GM12878 (cell line): ENCODE results near the gene ZSCAN25. TPM values are rescaled to one million over a fixed set of nuclear protein-coding genes. Genes with fewer than 3 reads are reported as not detected.

Experiments
- ATAC-seq: fragments of 200-7000 bp; cut with Tn5 transposase; 3 replicates; pipeline ENCODE4 v1.9.1; 2020; ENCODE audit warnings: mild to moderate bottlenecking, moderate library complexity
- BruUV-seq: library from RNA; stranded (reverse); fragments of 400-500 nt; replicated peaks from 2 replicates; lab custom pipeline; 2021; lab: Mats Ljungman, UMichigan
- CTCF ChIA-PET: fragments of 300-600 bp; sonication (Branson Sonifier 250); formaldehyde crosslinking; extraction: SDS; loops from one replicate; lab custom pipeline; 2021; ENCODE audit warnings: inconsistent platforms; lab: Yijun Ruan, JAX
- POLR2A ChIA-PET: fragments of 350-600 bp; formaldehyde crosslinking; extraction: SDS; loops from one replicate; lab custom pipeline; 2021; ENCODE audit warnings: inconsistent platforms; lab: Charles Lee
- RAD21 ChIA-PET: fragments of 300-600 bp; sonication (Branson Sonifier 250); formaldehyde crosslinking; loops from one replicate; lab custom pipeline; 2023; ENCODE audit warnings: antibody characterized with exemption; ENCODE audit not compliant: unreplicated experiment; lab: Charles Lee
- SMC1A ChIA-PET: fragments of 300-600 bp; sonication (Branson Sonifier 250); formaldehyde crosslinking; loops from one replicate; lab custom pipeline; 2023; ENCODE audit not compliant: unreplicated experiment, uncharacterized antibody; lab: Charles Lee
- DNase-seq: peaks from one replicate; pipeline ENCODE4 v3.0.0-alpha.2; 2011; ENCODE audit warnings: low read depth, low spot score
- FAIRE-seq: peaks from 3 replicates; lab custom pipeline; 2011; peaks lifted over from hg19 to GRCh38; lab: Jason Lieb, UNC
- H2AFZ ChIP-seq: 2 replicates; pipeline ENCODE4 v1.6.0; 2011; ENCODE audit warnings: low read depth, low read length, control low read depth; ENCODE audit not compliant: control insufficient read depth
- H3K27ac ChIP-seq: 2 replicates; pipeline ENCODE4 v1.5.1; 2011; ENCODE audit warnings: control low read depth; ENCODE audit not compliant: control insufficient read depth, insufficient read depth
- H3K27me3 ChIP-seq, 2 experiments: replicated peaks in 1 of 2; 2 replicates each; pipeline versions ENCODE4 v1.6.0 to v1.6.1; 2011; ENCODE audit warnings: low read length in 1 of 2; ENCODE audit not compliant: control insufficient read depth in 2 of 2, insufficient read depth in 2 of 2
- H3K36me3 ChIP-seq, 2 experiments: 2 replicates each; pipeline ENCODE4 v1.5.1; 2011; ENCODE audit warnings: low read length in 1 of 2; ENCODE audit not compliant: control insufficient read depth in 2 of 2, insufficient read depth in 2 of 2
- H3K4me1 ChIP-seq: 2 replicates; pipeline ENCODE4 v1.6.1; 2011; ENCODE audit warnings: mild to moderate bottlenecking, low read length, moderate library complexity, mixed read lengths; ENCODE audit not compliant: control insufficient read depth, insufficient read depth
- H3K4me2 ChIP-seq: 2 replicates; pipeline ENCODE4 v1.6.0; 2011; ENCODE audit warnings: control low read depth; ENCODE audit not compliant: control insufficient read depth, insufficient read depth
- H3K4me3 ChIP-seq: fragments of 200-600 bp; sonication (generic); 2 replicates; pipeline ENCODE4 v1.5.1; 2016
- H3K79me2 ChIP-seq: 2 replicates; pipeline ENCODE4 v1.6.0; 2011; ENCODE audit warnings: low read length; ENCODE audit not compliant: control insufficient read depth, insufficient read depth
- H3K9ac ChIP-seq: 2 replicates; pipeline ENCODE4 v1.8.0; 2011; ENCODE audit warnings: low read length, control low read depth, mixed read lengths; ENCODE audit not compliant: control insufficient read depth, insufficient read depth
- H3K9me3 ChIP-seq: replicated peaks from 3 replicates; pipeline ENCODE4 v1.5.1; 2011; ENCODE audit warnings: mild to moderate bottlenecking, low read length; ENCODE audit not compliant: control insufficient read depth, insufficient read depth
- H4K20me1 ChIP-seq: 2 replicates; pipeline ENCODE4 v1.6.0; 2011; ENCODE audit not compliant: control insufficient read depth, insufficient read depth
- BACH1 ChIP-seq: fragments of 450-650 bp; IDR thresholded peaks from 2 replicates; pipeline ENCODE4 v1.6.1; 2017; ENCODE audit warnings: mild to moderate bottlenecking, borderline replicate concordance
- ETV6 ChIP-seq, 2 experiments: fragments of 450-650 bp in 1 of 2; IDR thresholded peaks in 1 of 2; conservative IDR thresholded peaks in 1 of 2; 2 replicates each; pipeline ENCODE4 v1.6.1; 2014; ENCODE audit warnings: antibody characterized with exemption in 1 of 2, borderline replicate concordance in 1 of 2, low read depth in 1 of 2, mild to moderate bottlenecking in 1 of 2, moderate library complexity in 1 of 2
- HDAC6 ChIP-seq: fragments of 200-600 bp; sonication (generic); IDR thresholded peaks from one replicate; pipeline ENCODE4 v1.8.0; 2017; ENCODE audit warnings: antibody characterized with exemption; ENCODE audit not compliant: unreplicated experiment
- RBBP5 ChIP-seq: fragments of 200-600 bp; sonication (generic); conservative IDR thresholded peaks from 2 replicates; pipeline ENCODE4 v1.6.1; 2016
- SUZ12 ChIP-seq: fragments of 200-600 bp; sonication (generic); IDR thresholded peaks from one replicate; pipeline ENCODE4 v1.6.1; 2018; ENCODE audit warnings: antibody characterized with exemption, mild to moderate bottlenecking; ENCODE audit not compliant: unreplicated experiment
- WGBS: methylation state at CpG from one replicate; pipeline ENCODE4 v1.1.6; 2016; ENCODE audit warnings: low lambda C conversion rate; ENCODE audit not compliant: insufficient replicate concordance, insufficient coverage; ENCODE audit errors: missing lambda C conversion rate; 5-methylcytosine and 5-hydroxymethylcytosine counted together
- in situ Hi-C: fragments of 300-500 bp; cut with MboI; formaldehyde crosslinking; loops from 9 replicates; pipeline ENCODE4 v1.14.3; 2018; ENCODE audit warnings: mixed read lengths
- intact Hi-C: fragments of 100-400 bp; cut with micrococcal nuclease; formaldehyde crosslinking; loops from one replicate; pipeline ENCODE4 v1.14.2; 2022; ENCODE audit not compliant: unreplicated experiment
- polyA plus RNA-seq, 11 experiments: library from polyadenylated mRNA; depleted of rRNA in 4 of 11; unstranded in 6 of 11; stranded (reverse) in 5 of 11; fragments of >200 nt; fragmentation: Nextera tagmentation in 4 of 11; fragmentation: Illumina TruSeq in 1 of 11; extraction: Ambion mirVana in 4 of 11; extraction: Trizol in 1 of 11; gene quantifications; 1 replicate in 1 of 11; 2 replicates in 10 of 11; pipeline versions ENCODE4 v1.2.1 to v1.2.3, GENCODE V29; 2011 to 2016; ENCODE audit warnings: inconsistent platforms in 2 of 11, missing spikeins in 2 of 11, low read depth in 1 of 11
- total RNA-seq, 4 experiments: library from RNA; depleted of rRNA in 3 of 4; stranded (reverse); fragments of >200 nt in 3 of 4; fragmentation: Illumina TruSeq in 1 of 4; extraction: Trizol in 1 of 4; gene quantifications; 2 replicates each; pipeline versions ENCODE4 v1.2.1 to v1.2.3, GENCODE V29; 2013 to 2021
- TF ChIP-seq, protein P1 (sequence below): IDR thresholded peaks from 2 replicates; pipeline ENCODE4 v1.6.1; 2011; ENCODE audit warnings: mild to moderate bottlenecking, low read depth, low read length, moderate library complexity; ENCODE audit not compliant: insufficient replicate concordance
- TF ChIP-seq, protein P2 (sequence below): IDR thresholded peaks from 2 replicates; pipeline ENCODE4 v1.6.1; 2012; ENCODE audit warnings: low read depth, low read length, improper control_type of control experiment
- TF ChIP-seq, protein P3 (sequence below): fragments of 450-650 bp; IDR thresholded peaks from 2 replicates; pipeline ENCODE4 v1.6.1; 2017; ENCODE audit warnings: mild to moderate bottlenecking, moderate library complexity

ZSCAN25 gene
- total and polyA plus RNA-seq, 10 of the 15 experiments (the other 5 are each of a cell fraction or from before 2014, with no cell fraction given): 0.79 to 15.6 (median 9.6) TPM

DNA sequence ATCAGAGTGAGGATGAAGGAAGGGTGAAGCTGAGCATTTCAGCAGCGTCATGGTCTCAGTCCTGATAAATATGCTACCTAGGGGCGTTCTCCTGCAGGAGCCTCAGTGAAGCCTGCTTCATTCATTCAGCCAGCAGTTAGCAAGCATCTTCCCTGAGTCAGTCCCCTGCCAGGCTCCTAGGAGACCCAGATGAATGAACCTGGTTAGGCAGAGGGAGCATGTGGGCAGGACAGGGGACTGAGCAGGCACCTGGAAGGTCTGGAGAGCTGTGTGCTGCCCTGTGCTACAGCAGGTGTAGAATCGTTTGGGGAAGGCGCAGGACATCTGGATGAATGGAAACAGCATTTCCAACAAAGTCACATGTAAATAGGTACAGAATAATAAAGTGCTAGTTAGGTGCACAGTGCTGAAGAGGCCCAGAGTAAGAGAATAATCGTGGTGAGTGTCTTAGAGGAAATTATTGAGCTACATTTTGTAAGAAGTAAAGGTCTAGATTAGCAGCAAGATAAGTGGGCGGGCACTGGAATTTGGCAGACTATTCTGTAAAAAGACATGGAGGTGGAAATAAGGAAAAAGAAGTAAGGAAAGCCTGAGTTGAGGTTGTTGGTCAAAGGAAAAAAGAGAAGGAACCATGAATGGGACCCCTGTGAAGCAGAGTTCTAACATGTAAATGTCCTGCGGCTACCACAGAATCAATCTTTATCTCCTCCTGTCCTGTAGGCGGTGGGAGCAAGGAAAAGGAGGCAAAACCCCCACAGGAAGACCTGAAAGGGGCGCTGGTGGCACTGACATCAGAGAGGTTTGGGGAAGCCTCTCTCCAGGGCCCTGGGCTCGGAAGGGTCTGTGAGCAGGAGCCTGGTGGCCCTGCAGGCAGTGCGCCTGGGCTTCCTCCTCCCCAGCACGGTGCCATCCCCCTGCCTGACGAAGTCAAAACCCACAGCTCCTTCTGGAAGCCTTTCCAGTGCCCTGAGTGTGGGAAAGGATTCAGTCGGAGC is 12.0 kb downstream of the ZSCAN25 start:
- H3K27ac ChIP-seq: no peak overlapping the region
- H3K4me1 ChIP-seq: no peaks in the 10 kb centered on the region
- H3K9me3 ChIP-seq: no peaks in the 10 kb centered on the region
- 94% methylated on average over 14 of the region's 14 CpGs for WGBS
- no peak overlapping the region for H3K4me3 ChIP-seq
- ChIA-PET RAD21 (no interaction called here), CTCF (no interaction called here), SMC1A (no interaction called here), POLR2A (no interaction called here)
- in situ Hi-C loops (no loop called here), intact Hi-C loops (no loop called here)
- no peaks in the 10 kb centered on the region for H3K79me2 ChIP-seq
- no peak overlapping the region for H3K4me2 ChIP-seq
- TF ChIP-seq, protein P1, sequence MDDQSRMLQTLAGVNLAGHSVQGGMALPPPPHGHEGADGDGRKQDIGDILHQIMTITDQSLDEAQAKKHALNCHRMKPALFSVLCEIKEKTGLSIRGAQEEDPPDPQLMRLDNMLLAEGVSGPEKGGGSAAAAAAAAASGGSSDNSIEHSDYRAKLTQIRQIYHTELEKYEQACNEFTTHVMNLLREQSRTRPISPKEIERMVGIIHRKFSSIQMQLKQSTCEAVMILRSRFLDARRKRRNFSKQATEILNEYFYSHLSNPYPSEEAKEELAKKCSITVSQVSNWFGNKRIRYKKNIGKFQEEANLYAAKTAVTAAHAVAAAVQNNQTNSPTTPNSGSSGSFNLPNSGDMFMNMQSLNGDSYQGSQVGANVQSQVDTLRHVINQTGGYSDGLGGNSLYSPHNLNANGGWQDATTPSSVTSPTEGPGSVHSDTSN: no peak
- no peak for TF ChIP-seq SUZ12
- FAIRE-seq (no peak), DNase-seq (no peak), ATAC-seq (no peak)
- H3K9ac ChIP-seq: no peak overlapping the region
- H3K27me3 ChIP-seq: no peaks in the 10 kb centered on the region
- H4K20me1 ChIP-seq: no peaks in the 10 kb centered on the region
- H2AFZ ChIP-seq: no peak overlapping the region
- H3K36me3 ChIP-seq: peaks cover 27 to 42% of the 10 kb centered on the region in 2 experiments
- BruUV-seq: no TSS peak

DNA sequence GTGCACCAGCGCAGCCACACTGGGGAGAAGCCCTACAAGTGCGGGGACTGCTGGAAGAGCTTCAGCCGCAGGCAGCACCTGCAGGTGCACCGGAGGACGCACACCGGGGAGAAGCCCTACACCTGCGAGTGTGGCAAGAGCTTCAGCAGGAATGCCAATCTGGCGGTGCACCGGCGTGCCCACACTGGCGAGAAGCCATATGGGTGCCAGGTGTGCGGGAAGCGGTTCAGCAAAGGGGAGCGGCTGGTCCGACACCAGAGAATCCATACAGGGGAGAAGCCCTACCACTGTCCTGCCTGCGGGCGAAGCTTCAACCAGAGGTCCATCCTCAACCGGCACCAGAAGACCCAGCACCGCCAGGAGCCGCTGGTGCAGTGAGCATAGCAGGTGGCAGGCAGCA is 12.9 kb downstream of the ZSCAN25 start:
- H3K4me2 ChIP-seq: no peak overlapping the region
- intact Hi-C loops: loop anchor here (5.0 kb wide), 1 partner anchor 208 kb away; no protein-coding TSS in a partner anchor
- no peak overlapping the region for H3K4me3 ChIP-seq
- RAD21 ChIA-PET: no interaction called here
- no peak overlapping the region for H2AFZ ChIP-seq
- in situ Hi-C loops: no loop called here
- no peak overlapping the region for H3K9ac ChIP-seq
- no peaks in the 10 kb centered on the region for H3K27me3 ChIP-seq
- no peaks in the 10 kb centered on the region for H4K20me1 ChIP-seq
- ATAC-seq: no peak
- WGBS: 94% methylated on average over 20 of the region's 20 CpGs
- CTCF ChIA-PET: no interaction called here
- DNase-seq: no peak
- POLR2A ChIA-PET: no interaction called here
- SMC1A ChIA-PET: no interaction called here
- no peaks in the 10 kb centered on the region for H3K4me1 ChIP-seq
- H3K27ac ChIP-seq: no peak overlapping the region
- no TSS peak for BruUV-seq
- H3K79me2 ChIP-seq: no peaks in the 10 kb centered on the region
- H3K36me3 ChIP-seq: peaks cover 22 to 39% of the 10 kb centered on the region in 2 experiments
- H3K9me3 ChIP-seq: no peaks in the 10 kb centered on the region
- FAIRE-seq: no peak
- TF ChIP-seq HDAC6 (no peak), RBBP5 (no peak), BACH1 (no peak), ETV6 (conservative IDR thresholded peaks at IDR 0.05 in 1 of 2, IDR thresholded peaks at IDR 0.05 in 1 of 2; ENCODE audit: borderline replicate concordance in 1 of 2, low read depth in 1 of 2) (no peak)
- TF ChIP-seq, protein P2, sequence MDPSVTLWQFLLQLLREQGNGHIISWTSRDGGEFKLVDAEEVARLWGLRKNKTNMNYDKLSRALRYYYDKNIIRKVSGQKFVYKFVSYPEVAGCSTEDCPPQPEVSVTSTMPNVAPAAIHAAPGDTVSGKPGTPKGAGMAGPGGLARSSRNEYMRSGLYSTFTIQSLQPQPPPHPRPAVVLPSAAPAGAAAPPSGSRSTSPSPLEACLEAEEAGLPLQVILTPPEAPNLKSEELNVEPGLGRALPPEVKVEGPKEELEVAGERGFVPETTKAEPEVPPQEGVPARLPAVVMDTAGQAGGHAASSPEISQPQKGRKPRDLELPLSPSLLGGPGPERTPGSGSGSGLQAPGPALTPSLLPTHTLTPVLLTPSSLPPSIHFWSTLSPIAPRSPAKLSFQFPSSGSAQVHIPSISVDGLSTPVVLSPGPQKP: no peak
- TF ChIP-seq, protein P3, sequence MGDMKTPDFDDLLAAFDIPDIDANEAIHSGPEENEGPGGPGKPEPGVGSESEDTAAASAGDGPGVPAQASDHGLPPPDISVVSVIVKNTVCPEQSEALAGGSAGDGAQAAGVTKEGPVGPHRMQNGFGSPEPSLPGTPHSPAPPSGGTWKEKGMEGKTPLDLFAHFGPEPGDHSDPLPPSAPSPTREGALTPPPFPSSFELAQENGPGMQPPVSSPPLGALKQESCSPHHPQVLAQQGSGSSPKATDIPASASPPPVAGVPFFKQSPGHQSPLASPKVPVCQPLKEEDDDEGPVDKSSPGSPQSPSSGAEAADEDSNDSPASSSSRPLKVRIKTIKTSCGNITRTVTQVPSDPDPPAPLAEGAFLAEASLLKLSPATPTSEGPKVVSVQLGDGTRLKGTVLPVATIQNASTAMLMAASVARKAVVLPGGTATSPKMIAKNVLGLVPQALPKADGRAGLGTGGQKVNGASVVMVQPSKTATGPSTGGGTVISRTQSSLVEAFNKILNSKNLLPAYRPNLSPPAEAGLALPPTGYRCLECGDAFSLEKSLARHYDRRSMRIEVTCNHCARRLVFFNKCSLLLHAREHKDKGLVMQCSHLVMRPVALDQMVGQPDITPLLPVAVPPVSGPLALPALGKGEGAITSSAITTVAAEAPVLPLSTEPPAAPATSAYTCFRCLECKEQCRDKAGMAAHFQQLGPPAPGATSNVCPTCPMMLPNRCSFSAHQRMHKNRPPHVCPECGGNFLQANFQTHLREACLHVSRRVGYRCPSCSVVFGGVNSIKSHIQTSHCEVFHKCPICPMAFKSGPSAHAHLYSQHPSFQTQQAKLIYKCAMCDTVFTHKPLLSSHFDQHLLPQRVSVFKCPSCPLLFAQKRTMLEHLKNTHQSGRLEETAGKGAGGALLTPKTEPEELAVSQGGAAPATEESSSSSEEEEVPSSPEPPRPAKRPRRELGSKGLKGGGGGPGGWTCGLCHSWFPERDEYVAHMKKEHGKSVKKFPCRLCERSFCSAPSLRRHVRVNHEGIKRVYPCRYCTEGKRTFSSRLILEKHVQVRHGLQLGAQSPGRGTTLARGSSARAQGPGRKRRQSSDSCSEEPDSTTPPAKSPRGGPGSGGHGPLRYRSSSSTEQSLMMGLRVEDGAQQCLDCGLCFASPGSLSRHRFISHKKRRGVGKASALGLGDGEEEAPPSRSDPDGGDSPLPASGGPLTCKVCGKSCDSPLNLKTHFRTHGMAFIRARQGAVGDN: no peak
